NCI-H460 (cell line): ENCODE data around the gene GALNT13. TPM values are rescaled to one million over a fixed set of nuclear protein-coding genes. Genes with fewer than 3 reads are reported as not detected.

ENCODE experiments used
- DNase-seq: peaks from one replicate; pipeline ENCODE4 v3.0.0-alpha.2; 2016; ENCODE audit warnings: low read depth; ENCODE audit errors: extremely low read depth
- total RNA-seq: library from RNA; depleted of rRNA; stranded (reverse); fragments of >200 nt; shearing (Covaris generic); gene quantifications from 2 replicates; pipeline ENCODE4 v1.2.3, GENCODE V29; 2014

Gene GALNT13
- total RNA-seq, 1 experiment from 2014 or later: 30.7 TPM

- peak; percentile 1 for DNase-seq
These were observed 226.2 kb downstream of the GALNT13 start for GRCh38 chr2:154097833-154098398.

GRCh38 chr2:154120706-154121105, 249.0 kb downstream of the GALNT13 start:
- no peak for DNase-seq

GRCh38 chr2:154125891-154126290, 254.2 kb downstream of the GALNT13 start:
- DNase-seq: no peak

GRCh38 chr2:154130821-154131220, 259.1 kb downstream of the GALNT13 start:
- no peak for DNase-seq

GRCh38 chr2:154132827-154133226, 261.1 kb downstream of the GALNT13 start:
- no peak for DNase-seq

GRCh38 chr2:154133823-154134222, 262.1 kb downstream of the GALNT13 start:
- no peak for DNase-seq

- DNase-seq: no peak
These were observed 268.7 kb downstream of the GALNT13 start for GRCh38 chr2:154140249-154141025.

GRCh38 chr2:154142480-154142879, 270.8 kb downstream of the GALNT13 start:
- DNase-seq: no peak

GRCh38 chr2:154143105-154143504, 271.4 kb downstream of the GALNT13 start:
- no peak for DNase-seq

GRCh38 chr2:154158101-154158500, 286.4 kb downstream of the GALNT13 start:
- DNase-seq: no peak

- no peak for DNase-seq
These were observed 289.6 kb downstream of the GALNT13 start for GRCh38 chr2:154161286-154161685.

GRCh38 chr2:154170400-154170799, 298.7 kb downstream of the GALNT13 start:
- no peak for DNase-seq

GRCh38 chr2:154173164-154173563, 301.4 kb downstream of the GALNT13 start:
- no peak for DNase-seq

- DNase-seq: no peak
These were observed 302.2 kb downstream of the GALNT13 start for GRCh38 chr2:154173919-154174318.

GRCh38 chr2:154182008-154182407, 310.3 kb downstream of the GALNT13 start:
- DNase-seq: no peak

- DNase-seq: no peak
These were observed 316.2 kb downstream of the GALNT13 start for GRCh38 chr2:154187948-154188347.

GRCh38 chr2:154189953-154190352, 318.2 kb downstream of the GALNT13 start:
- no peak for DNase-seq

- DNase-seq: no peak
These were observed 321.5 kb downstream of the GALNT13 start for GRCh38 chr2:154193246-154193645.

- DNase-seq: no peak
These were observed 323.4 kb downstream of the GALNT13 start for GRCh38 chr2:154194909-154195643.

- DNase-seq: no peak
These were observed 324.0 kb downstream of the GALNT13 start for GRCh38 chr2:154195644-154196195.

- DNase-seq: no peak
These were observed 327.1 kb downstream of the GALNT13 start for GRCh38 chr2:154198866-154199265.
